Pancreas (tissue), 10 donors: ENCODE data around the gene SLC35F2. TPM values are rescaled to one million over a fixed set of nuclear protein-coding genes. Genes with fewer than 3 reads are reported as not detected.
"Not testable (repeated sequence)": the region's sequence is repeated elsewhere in the genome, so short reads cannot be mapped to it uniquely, and the experiment has no call there.

Source experiments
- ATAC-seq, 4 donors: fragments of 200-7000 bp; cut with Tn5 transposase; one replicate each; pipeline versions ENCODE4 v1.8.0 to v1.9.1; 2020; ENCODE audit warnings: mild to moderate bottlenecking in 4 of 4, moderate library complexity in 4 of 4
- DNase-seq, 6 donors: peaks; one replicate each; pipeline ENCODE4 v3.0.0-alpha.2; 2020
- FAIRE-seq: peaks from 2 replicates; lab custom pipeline; 2012; peaks lifted over from hg19 to GRCh38; lab: Jason Lieb, UNC
- H3K27ac ChIP-seq, 4 donors: fragments of 200-600 bp; sonication (generic); 1 replicate in 3 of 4; 2 replicates in 1 of 4; pipeline versions ENCODE4 v1.5.0 to v1.8.0; 2020
- H3K27me3 ChIP-seq, 4 donors: fragments of 200-600 bp; one replicate each; pipeline ENCODE4 v1.8.0; 2021
- H3K36me3 ChIP-seq, 3 donors: fragments of 200-600 bp; sonication (generic) in 1 of 3; one replicate each; pipeline versions ENCODE4 v1.5.0 to v1.8.0; 2020 to 2021
- H3K4me1 ChIP-seq, 3 donors: fragments of 200-600 bp; one replicate each; pipeline ENCODE4 v1.8.0; 2021
- H3K4me3 ChIP-seq, 4 donors: fragments of 200-600 bp; sonication (generic) in 2 of 4; one replicate each; pipeline versions ENCODE4 v1.5.0 to v1.8.0; 2020 to 2021
- H3K9me3 ChIP-seq, 4 donors: fragments of 200-600 bp; one replicate each; pipeline ENCODE4 v1.8.0; 2021
- WGBS, 2 donors: extraction: QIAGEN DNeasy Blood & Tissue Kit; methylation state at CpG; one replicate each; pipeline ENCODE4 v1.1.7; 2013; 5-methylcytosine and 5-hydroxymethylcytosine counted together
- intact Hi-C, 3 donors: fragments of 100-400 bp; cut with DNase I; formaldehyde crosslinking; loops; one replicate each; pipeline versions ENCODE4 v1.11.1 to v1.14.2; 2022
- polyA plus RNA-seq, 2 donors: library from polyadenylated mRNA; stranded (reverse); fragments of 200-250 nt; gene quantifications; one replicate each; pipeline ENCODE4 v1.2.3, GENCODE V29; 2013
- total RNA-seq, 6 donors: library from RNA; stranded (reverse); fragmentation: NEBNext Ultra II Directional in 4 of 6; extraction: Animal tissue kit (Norgen Biotek cat#: 25700) in 4 of 6; gene quantifications; one replicate each; pipeline versions ENCODE4 v1.2.1 to v1.2.4, GENCODE V29; 2021 to 2023
- TF ChIP-seq, protein P1 (sequence below), 4 donors: fragments of 200-600 bp; sonication (generic) in 3 of 4; IDR thresholded peaks; one replicate each; pipeline versions ENCODE4 v1.5.0 to v1.8.0; 2021; ENCODE audit warnings: antibody characterized with exemption in 4 of 4
- donor health status: healthy with polysubstance abuse.
- donor health status: DM: no; HTN: no; CAD: no; lungs with moderate emphysema.
- donor health status: DM: no; HTN: no; CAD: no.
- donor health status: control.
- donor health status: control.
- donor health status: Bipolar disorder and iron deficiency.
- donor health status: DM: yes; HTN: yes; CAD: no.
- donor health status: DM: no; HTN: no; CAD: no.
- donor health status: DM: no; HTN: no; CAD: no.
- donor health status: DM: yes; HTN: yes; CAD: no.

SLC35F2 gene
- total and polyA plus RNA-seq, 8 donors: 2.8 to 6.7 (median 5.0) TPM

DNA sequence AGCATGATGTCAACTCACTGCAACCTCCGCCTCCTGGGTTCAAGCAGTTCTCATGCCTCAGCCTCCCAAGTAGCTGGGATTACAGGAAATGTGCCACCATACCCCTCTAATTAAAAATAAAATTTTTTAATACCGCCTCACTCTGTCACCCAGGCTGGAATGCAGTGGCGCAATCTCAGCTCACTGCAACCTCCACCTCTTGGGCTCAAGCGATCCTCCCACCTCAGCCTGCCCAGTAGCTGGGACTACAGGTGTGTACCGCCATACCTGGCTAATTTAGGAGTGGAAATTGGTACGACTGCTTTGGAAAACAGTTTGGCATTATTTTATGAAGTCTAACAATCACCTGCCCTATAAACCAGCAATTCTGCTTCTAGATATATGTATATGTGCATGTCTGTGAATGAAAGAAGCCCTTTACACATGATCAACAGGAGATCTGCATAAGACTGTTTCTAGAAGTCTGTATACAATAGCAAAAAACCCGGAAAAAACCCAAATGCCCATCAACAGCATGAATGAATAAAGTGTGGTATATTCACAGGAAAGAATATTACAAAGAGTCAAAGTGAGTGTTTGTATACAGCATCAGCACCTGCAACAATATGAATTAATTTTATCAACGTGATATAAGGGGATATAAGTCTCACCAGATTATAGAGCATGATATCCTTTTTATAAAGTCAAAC is 16.0 kb downstream of the SLC35F2 start:
- 86 to 88% methylated on average over 8 of the region's 8 CpGs for WGBS, 2 donors
- Histone ChIP-seq H3K27ac (no peak overlapping the region), H3K36me3 (no peaks in the 10 kb centered on the region), H3K27me3 (no peaks in the 10 kb centered on the region), H3K4me3 (no peak overlapping the region), H3K4me1 (no peaks in the 10 kb centered on the region), H3K9me3 (no peaks in the 10 kb centered on the region)
- intact Hi-C loops: no loop called here
- TF ChIP-seq, protein P1, sequence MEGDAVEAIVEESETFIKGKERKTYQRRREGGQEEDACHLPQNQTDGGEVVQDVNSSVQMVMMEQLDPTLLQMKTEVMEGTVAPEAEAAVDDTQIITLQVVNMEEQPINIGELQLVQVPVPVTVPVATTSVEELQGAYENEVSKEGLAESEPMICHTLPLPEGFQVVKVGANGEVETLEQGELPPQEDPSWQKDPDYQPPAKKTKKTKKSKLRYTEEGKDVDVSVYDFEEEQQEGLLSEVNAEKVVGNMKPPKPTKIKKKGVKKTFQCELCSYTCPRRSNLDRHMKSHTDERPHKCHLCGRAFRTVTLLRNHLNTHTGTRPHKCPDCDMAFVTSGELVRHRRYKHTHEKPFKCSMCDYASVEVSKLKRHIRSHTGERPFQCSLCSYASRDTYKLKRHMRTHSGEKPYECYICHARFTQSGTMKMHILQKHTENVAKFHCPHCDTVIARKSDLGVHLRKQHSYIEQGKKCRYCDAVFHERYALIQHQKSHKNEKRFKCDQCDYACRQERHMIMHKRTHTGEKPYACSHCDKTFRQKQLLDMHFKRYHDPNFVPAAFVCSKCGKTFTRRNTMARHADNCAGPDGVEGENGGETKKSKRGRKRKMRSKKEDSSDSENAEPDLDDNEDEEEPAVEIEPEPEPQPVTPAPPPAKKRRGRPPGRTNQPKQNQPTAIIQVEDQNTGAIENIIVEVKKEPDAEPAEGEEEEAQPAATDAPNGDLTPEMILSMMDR (IDR thresholded peaks at IDR 0.05): no peak
- FAIRE-seq: no peak
- no peak for ATAC-seq
- no peak for DNase-seq

DNA sequence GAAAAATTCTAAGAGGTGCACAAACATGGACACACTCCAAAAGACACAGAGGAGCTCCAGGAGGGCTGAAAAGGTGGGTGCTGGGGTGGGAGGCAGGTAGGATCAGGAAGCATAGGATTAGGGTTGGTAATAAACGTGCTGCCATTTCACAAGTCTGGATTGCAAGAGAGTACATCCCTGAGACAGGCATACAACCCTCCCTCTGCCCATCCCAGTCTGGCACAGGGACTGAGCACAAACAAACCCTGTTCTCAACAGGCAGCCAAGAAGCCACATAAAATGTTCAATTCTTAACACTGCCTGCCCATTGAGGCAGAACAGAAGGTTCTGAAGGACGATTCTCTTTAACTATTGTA is 18.5 kb downstream of the SLC35F2 start:
- Histone ChIP-seq H3K27me3 (no peaks in the 10 kb centered on the region), H3K4me3 (no peak overlapping the region), H3K36me3 (no peaks in the 10 kb centered on the region), H3K4me1 (no peaks in the 10 kb centered on the region), H3K27ac (peak overlapping the region in 2 of 4 donors; percentile 22 to 40), H3K9me3 (no peaks in the 10 kb centered on the region)
- WGBS, 2 donors: 63 to 83% methylated on average over 2 of the region's 2 CpGs
- DNase-seq (no peak), ATAC-seq (peak in 2 of 4 donors; percentile 23 to 24), FAIRE-seq (no peak)
- TF ChIP-seq, protein P1 (IDR thresholded peaks at IDR 0.05): no peak
- intact Hi-C loops: no loop called here

DNA sequence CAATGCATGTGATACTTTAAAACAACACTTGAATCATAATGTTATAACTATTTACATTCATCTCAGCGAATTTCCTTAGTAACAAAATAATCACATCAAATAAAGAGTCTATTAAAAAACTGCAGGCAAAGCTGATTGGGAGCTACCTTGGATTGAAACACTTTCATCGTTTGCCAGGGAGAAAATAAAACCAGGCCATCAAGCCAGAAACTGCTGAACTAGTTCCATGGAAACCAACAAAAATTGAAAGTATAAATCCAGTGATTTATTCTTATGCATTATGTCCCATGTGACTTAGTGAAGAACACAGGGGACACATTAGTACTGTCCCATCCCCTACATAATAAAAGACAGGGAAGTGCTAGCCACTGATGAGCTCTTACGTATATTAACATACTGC is 21.7 kb downstream of the SLC35F2 start:
- Histone ChIP-seq H3K27ac (no peak overlapping the region), H3K4me3 (no peak overlapping the region), H3K36me3 (no peaks in the 10 kb centered on the region), H3K4me1 (peaks cover 0 to 3% (median 2%) of the 10 kb centered on the region in 3 donors), H3K27me3 (no peaks in the 10 kb centered on the region), H3K9me3 (no peaks in the 10 kb centered on the region)
- intact Hi-C loops: no loop called here
- DNase-seq: no peak
- FAIRE-seq: no peak
- TF ChIP-seq, protein P1 (IDR thresholded peaks at IDR 0.05): no peak
- ATAC-seq: no peak
- 51 to 61% methylated on average over 3 of the region's 3 CpGs for WGBS, 2 donors

DNA sequence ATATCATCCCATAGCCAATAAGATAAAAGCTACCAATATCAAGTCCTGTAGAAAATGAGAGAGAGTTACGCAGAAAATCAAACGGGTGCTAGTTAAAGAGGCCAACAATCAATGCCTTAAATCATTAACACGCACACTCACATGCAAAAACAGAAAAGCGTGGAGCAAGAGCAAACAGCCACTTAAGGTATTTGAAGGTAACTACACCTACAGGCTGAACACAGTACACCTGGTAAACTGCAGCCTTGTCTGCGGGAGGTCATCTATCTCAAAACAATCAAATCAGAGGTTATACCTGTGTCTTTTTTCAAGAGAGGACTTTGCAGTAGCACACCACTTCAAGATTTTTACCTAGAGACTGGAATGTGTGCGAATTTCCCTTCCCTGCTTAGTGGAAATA is 23.6 kb downstream of the SLC35F2 start:
- WGBS, 2 donors: 40 to 53% methylated on average over 6 of the region's 6 CpGs
- TF ChIP-seq, protein P1 (IDR thresholded peaks at IDR 0.05): no peak
- peaks cover 6 to 16% (median 15%) of the 10 kb centered on the region in 3 donors for H3K4me1 ChIP-seq
- no peaks in the 10 kb centered on the region for H3K9me3 ChIP-seq
- H3K4me3 ChIP-seq: no peak overlapping the region
- intact Hi-C loops: no loop called here
- no peak overlapping the region for H3K27ac ChIP-seq
- FAIRE-seq (no peak), ATAC-seq (peak in 1 of 4 donors; percentile 48), DNase-seq (no peak)
- no peaks in the 10 kb centered on the region for H3K27me3 ChIP-seq
- no peaks in the 10 kb centered on the region for H3K36me3 ChIP-seq

DNA sequence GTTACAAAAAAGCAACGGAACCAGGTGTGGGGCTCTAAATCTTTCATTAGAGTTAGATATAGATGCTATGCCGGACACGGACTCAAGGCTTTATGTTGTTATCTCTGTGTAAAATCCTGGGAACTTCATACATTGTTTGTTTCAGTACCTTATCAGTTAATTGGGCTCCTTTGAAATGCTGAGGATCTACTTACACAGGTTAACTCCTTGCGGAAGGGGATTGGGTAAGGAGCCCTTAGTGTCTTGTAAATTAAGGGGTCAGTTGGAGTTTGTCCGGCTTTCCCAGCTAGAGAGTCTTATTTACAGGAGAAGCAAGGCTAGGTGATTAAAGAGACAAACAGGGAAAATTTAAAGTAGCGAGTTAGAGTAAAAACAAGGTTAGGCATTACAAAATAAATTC is 24.7 kb downstream of the SLC35F2 start:
- H3K27ac ChIP-seq, H3K4me3 ChIP-seq, H3K36me3 ChIP-seq, DNase-seq, intact Hi-C loops, ATAC-seq, H3K27me3 ChIP-seq, FAIRE-seq, H3K9me3 ChIP-seq: not testable (repeated sequence)
- WGBS, 2 donors: 65 to 69% methylated on average over 6 of the region's 6 CpGs
- peaks cover 6 to 16% (median 15%) of the 10 kb centered on the region in 3 donors for H3K4me1 ChIP-seq
